ENCODE data around the gene FAM53B.

The FAM53B gene

DNA sequence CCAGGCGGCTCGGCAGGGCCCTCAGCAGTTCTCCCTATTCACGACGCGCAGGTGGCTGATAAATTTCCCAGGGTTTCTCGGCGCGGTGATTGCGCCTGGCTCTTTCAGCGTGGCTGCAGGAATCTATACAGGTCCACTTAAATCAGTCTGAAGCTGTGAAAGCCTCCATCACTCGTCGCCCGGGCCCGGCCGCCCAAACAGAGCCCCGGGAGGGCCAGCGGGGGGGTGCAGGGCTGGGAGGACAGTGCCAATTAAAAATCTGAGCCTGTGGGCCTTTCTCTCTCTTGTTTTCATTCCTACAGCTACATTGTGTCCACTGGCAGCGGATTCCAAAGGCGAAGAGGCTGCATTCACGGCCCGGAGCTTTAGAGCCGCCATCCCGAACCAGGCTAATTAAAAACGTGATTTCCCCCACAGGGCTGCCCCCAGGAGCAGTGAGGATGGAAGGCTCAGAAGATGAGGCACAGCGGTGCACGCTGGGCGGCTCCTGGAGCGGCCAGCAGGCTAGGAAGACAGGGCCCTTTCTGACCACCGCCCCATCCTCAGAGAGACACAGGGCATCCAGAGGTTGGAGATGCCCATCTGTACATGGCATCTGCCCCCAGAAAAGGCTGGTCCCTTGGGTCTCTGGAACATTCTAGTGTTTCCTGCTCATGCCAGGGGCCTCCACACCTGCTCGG lies 100.7 kb downstream of the FAM53B start:
- no peak for DNase-seq

DNA sequence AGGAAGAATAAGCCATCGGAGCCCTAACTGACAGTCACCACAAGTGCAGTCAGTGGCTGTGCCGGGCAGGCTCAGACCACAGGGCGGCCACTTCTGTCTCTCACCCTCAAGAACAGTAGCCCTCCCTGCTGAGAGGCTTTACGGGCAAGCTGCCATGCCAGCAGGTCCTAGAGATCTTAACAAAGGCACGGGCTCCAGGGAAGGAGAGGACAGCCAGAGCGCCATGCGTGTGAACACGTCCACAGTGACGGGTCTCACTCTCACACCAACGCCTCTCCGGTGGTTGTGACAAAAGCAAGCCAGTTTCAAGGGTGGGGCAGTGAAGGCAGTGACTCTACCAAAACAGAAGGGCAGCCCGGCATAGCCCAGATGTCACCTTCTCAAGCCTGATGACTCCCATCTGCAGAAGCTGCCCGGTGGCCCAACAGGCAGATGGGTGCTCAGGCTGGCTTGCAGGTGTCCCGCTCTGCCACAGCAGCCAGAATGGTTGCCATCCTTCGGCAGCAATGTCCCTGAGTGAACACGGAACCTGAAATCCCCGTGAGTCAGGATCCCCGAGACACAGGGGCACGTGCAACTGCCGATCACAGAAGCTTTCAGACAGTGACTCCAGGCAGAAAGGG lies 102.0 kb downstream of the FAM53B start:
- DNase-seq: peak; percentile 5

DNA sequence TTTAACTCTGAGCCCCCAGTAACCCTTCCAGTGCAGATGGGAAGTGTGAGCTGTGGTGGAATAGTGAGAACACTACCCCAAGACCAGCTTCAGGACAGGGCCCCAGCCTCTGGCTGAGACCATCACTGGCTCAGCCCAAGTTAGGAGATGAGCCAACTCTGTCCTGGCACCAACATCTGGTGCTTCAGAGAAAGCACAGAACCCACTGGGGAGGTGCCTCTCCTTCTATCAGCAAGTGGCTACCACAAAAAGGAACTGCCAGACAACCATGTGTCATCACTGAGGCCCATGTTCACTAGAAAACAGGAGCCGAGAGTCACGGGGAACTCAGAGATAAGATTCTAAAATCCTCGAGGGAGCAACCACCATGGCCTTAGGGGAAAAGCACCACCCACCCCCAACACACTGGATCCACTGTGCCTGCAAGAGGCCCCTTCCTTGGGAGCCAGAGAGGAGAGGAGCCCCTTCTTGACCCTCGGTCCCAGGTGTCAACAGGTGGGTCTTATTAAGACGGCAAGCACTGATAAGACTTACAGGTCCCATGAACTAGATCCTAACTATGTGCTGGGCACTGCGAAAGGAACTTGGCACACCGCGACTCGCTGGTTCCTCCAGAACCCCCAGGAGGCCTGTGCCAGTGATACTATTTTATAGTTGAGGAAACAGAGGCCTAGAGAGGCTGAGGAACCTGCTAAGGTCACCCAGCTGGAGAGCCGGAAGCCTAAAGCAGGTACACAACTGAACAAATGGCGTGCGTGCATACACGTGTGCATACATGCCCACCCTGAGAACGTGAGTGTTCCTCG lies 102.7 kb downstream of the FAM53B start:
- DNase-seq: no peak

GRCh38 chr10:124640538-124641231 lies 103.5 kb downstream of the FAM53B start:
- DNase-seq: no peak

DNA sequence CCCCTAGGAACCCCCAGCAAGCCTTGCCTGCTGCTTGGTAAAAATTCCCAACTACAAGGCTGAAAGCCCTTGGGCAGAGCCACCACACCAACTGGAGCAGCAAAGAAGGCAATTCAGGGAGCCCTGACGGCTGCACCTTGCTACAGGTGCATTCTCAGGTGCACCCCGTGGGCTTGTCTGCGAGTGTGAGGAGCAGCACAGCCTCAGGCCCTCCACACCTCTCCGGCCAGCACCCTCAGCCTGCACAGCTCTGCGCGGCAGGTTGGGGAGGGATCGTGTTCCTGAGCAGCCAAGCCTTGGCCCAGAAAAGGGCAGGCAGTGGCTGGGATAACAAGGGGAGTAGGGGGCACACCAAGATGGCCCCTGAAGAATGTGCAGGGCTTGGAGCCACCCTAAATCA lies 104.1 kb downstream of the FAM53B start:
- DNase-seq: no peak

DNA sequence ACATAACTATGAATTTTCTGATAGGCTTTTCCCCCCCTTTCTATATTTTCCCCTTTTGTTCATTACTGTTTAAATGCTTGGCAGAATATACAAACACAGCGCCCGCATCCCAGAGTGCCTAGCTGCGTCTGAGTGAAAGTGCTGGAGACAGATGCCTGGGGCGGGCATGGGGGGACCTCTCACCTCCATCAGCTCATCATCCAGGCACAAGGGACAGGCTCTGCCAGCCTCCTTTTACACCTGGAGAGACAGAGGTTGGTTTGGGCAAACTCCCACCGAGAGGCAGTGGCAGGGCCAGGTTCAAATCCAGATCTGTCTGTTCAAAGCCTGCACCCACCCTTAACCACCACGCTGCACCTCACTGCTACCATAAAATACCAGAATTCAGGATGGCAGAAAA lies 104.5 kb downstream of the FAM53B start:
- no peak for DNase-seq

- no peak for DNase-seq
These were observed 105.0 kb downstream of the FAM53B start for GRCh38 chr10:124639206-124639605.

- DNase-seq: no peak
These were observed 106.4 kb downstream of the FAM53B start for GRCh38 chr10:124637746-124638145.

DNA sequence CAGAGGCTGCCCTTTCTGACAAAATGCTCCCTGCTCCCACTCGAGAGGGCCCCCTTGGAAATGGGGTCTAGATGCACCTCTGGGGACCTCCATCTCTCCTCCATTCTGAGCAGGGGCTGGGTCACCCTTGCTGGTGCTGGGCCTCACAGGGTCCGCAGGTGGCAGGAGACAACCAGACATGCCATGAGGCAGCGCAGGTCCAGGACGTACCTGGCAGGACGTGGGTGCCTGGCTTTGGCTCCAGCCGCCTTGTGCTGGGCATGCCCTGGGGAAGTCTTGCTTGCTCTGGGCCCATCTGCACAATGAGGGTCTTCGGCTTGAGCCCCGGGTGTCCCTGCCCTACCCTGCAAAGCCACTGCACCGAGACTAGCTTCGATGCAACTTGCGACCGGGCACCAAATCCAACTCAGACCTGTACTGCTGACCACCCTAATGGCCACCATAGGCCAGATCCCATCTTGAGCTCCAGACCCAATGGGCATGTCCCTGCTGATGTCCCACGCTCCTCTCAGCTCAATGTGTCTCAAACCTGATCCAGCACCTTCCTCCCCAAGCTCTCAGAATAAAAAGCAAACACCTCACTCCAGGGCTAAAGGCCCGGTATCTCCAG lies 107.0 kb downstream of the FAM53B start:
- no peak for DNase-seq

- DNase-seq: no peak
These were observed 107.7 kb downstream of the FAM53B start for GRCh38 chr10:124636271-124636995.

DNA sequence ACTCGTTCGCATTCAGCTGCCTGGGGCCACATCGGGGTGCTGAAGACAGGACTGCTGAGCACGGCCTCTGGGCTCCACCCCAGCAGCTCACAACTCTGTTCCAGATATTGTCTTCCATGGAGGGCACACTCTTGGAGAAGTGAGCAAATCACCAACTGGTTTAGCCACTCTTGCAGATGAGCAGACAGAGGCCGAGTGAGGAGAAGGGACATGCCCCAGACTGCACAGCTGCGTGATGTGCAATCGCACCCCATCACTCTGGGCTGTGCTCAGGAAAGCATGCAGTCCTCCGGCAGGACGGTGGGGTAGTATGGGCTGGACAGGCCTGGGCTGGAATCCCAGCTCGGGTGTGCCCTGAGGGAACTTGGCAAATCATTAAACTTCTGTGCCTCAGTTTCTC lies 111.6 kb downstream of the FAM53B start:
- DNase-seq: no peak

GRCh38 chr10:124632064-124632531 lies 112.1 kb downstream of the FAM53B start:
- DNase-seq: peak; percentile 32

DNA sequence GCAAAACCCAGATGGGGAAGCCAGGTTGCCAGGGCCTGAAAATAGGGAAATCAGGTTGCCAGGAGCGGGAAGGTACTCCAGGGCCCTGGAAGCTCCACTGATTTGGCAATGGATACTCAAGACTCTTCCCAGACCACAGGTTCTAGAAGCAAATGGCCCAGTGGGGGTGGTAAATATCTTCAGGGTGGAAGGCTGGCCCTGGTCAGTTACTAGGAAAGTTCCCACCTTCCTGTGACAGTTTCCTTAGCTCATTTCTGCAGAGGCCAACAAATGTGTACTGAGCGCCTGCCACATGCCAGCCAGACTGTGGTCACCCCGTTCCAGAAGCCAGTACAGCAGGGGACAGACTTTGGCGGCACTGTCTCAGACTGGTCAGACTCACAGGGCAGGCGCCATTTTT lies 113.6 kb downstream of the FAM53B start:
- DNase-seq: no peak

GRCh38 chr10:124629842-124630241 lies 114.3 kb downstream of the FAM53B start:
- no peak for DNase-seq

DNA sequence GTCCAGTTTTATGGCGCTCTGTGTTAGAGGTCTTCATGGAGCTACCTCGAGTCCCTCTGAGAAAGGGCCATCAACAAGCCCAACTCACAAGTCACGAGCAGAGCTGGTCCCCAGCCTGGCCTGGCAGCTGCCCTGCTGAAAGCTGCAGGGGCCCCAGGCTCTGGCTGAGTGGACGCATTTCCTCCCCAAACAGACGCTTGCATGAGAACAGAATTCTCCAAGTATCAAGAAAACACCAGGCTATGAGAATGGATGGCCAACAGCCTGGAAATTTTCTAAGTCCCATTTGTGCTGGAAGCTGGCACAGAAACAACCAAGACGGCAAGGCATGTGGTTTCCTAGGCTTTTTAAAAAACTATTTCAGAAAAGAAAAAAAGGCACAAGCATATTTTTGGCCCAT lies 114.8 kb downstream of the FAM53B start:
- no peak for DNase-seq

DNA sequence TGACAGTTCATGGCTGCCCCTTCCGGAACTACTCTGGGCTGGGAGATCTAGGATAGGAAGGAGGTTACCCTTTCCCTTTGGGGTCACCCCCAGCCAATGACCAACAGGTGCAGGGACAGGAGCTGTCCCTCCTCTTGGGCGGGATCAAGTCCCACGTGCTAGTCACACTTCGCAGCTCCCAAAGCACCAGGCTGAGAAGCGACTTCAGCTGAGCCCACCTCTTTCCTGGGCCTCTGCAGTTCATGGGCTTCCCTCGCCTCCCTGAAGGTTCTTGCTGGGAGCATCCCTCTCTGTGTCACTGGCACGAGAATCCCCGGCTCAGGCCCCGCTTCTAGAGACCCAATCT lies 115.5 kb downstream of the FAM53B start:
- DNase-seq: no peak

DNA sequence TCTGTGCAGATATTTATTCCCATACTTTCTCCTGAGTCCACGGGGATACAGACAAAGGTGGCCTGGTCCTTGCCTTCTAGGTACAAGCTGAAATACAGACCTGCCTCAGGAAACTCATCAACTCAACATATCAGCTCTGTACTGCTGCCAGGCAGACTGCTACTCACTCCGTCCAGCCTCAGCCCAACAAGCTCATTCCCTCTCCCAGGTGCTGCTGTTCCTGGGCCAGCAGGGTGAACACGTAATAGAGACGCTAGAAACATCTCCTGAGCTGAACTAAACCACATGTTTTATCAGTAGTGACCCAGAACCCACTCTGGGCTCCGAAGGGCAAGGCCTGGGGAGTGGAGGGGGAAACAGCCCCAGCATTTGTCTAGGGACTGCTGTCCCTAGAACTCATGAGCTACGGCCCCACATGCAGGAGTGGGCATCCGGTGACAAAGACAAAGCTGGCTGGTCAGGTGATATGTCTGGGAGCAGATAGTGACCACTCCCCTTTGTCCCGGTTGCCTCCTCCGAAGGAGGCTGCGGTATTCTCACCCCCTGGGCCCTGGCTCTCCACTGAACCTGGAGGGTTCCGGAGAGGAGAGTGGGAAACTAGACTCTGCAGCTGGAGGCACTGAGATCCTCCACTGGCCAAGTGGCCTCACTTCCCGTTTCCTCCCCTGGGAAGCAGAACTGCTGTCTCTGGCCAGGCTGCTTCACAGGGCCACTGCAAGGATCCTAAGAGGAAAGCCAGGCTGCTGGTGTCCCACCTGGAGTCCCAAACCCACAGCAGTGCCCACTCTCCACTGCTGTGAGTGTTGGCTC lies 116.1 kb downstream of the FAM53B start:
- DNase-seq: no peak

DNA sequence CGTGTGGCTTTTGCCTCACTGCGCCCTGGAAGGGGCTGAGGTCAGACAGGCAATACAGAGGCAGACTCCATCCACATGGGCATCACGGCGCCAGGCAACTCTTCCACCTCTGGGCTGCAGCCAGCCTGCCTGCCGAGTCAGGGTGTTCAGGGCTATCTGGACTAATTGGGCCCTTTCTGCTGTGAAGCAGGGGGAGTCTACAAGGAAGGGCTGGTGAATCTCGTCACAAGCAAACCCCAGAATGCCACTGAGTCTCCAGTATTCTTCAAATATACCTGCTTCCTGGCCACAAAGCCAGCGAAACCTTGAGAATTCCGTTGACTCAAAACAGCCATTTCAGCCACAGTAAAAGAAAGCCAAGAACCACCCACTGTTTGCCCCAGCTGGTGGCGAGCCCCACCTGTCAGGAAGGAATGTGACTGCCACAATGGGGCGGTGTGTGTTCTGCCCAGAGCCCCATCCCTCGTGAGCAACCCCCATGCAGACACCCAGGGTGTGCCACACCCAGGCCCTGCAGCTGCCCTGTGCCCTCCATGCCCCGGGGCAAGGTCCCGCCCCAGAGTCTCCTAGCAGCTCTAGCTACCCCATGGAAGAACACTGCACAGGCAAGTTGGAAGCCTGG lies 117.3 kb downstream of the FAM53B start:
- DNase-seq: no peak

DNA sequence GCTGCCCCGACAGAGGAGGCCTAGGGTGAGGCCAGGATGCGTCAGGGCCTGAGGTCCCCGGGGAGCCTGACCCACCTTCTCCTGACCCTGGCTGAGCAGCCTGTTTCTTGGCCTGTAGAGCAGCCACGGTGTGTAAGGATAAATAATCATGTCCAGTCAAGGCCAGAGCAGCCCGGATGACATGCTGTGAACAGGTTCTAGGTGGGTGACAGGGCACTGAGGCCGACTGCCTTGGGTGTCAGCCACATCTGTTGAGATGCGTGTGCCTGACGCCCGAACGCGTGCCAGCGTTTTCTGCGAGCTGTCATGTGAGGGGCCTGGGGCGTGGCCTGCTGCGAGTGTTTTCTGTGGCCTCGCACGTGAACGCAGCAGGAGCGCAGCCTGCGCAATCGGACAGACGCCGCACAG lies 118.3 kb downstream of the FAM53B start:
- DNase-seq: no peak

DNA sequence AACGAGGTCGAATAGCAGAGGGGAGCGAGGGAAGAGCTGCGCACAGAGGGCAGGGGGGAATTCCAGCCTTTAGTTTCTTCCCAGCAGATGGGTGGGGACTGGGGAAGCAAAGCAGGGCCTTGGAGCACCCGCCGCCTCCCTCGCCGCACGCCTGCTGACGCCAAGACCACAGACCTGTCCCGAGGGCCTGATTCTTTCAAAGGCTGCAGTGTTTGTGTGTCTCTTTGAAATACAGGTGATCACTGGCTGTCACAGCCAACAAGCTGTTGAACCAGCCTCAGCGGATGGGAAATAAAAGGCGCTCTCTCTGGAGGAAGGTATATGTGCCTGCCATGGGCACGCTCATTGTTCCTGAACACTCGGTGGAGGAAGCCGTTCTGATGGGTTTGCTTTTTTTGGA lies 119.3 kb downstream of the FAM53B start:
- DNase-seq: no peak

- DNase-seq: no peak
These were observed 119.7 kb downstream of the FAM53B start for GRCh38 chr10:124624466-124624865.

Measured in DMS 273 treated with DMSO at 0.1 percent for 48 hours (cell line).